NB4 (cell line): ENCODE measurements around the gene TRIM29.

Source experiments
- DNase-seq: peaks from one replicate; pipeline ENCODE4 v3.0.0; 2010; ENCODE audit warnings: low read depth
- H3K4me3 ChIP-seq: one replicate; pipeline ENCODE4 v1.5.1; 2011; ENCODE audit warnings: mild to moderate bottlenecking, low read depth, low read length, moderate library complexity
- MYC ChIP-seq: IDR thresholded peaks from 2 replicates; pipeline ENCODE4 v1.6.1; 2011; ENCODE audit warnings: low read depth, low read length
- POLR2A ChIP-seq: IDR thresholded peaks from 2 replicates; pipeline ENCODE4 v1.6.1; 2011; ENCODE audit warnings: mild to moderate bottlenecking; ENCODE audit not compliant: insufficient read length; ENCODE audit errors: extremely low read depth
- TF ChIP-seq, protein P1 (sequence below): IDR thresholded peaks from one replicate; pipeline ENCODE4 v1.5.1; 2012; ENCODE audit warnings: low read depth, low read length
- TF ChIP-seq, protein P2 (sequence below): IDR thresholded peaks from 2 replicates; pipeline ENCODE4 v1.6.1; 2011; ENCODE audit warnings: low read depth, low read length

Gene TRIM29

GRCh38 chr11:120127236-120127635 lies 10.7 kb downstream of the TRIM29 start:
- no peak overlapping the region for H3K4me3 ChIP-seq
- no peak for DNase-seq
- TF ChIP-seq, protein P1, sequence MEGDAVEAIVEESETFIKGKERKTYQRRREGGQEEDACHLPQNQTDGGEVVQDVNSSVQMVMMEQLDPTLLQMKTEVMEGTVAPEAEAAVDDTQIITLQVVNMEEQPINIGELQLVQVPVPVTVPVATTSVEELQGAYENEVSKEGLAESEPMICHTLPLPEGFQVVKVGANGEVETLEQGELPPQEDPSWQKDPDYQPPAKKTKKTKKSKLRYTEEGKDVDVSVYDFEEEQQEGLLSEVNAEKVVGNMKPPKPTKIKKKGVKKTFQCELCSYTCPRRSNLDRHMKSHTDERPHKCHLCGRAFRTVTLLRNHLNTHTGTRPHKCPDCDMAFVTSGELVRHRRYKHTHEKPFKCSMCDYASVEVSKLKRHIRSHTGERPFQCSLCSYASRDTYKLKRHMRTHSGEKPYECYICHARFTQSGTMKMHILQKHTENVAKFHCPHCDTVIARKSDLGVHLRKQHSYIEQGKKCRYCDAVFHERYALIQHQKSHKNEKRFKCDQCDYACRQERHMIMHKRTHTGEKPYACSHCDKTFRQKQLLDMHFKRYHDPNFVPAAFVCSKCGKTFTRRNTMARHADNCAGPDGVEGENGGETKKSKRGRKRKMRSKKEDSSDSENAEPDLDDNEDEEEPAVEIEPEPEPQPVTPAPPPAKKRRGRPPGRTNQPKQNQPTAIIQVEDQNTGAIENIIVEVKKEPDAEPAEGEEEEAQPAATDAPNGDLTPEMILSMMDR: no peak
- TF ChIP-seq POLR2A: no peak
- no peak for TF ChIP-seq MYC
- TF ChIP-seq, protein P2, sequence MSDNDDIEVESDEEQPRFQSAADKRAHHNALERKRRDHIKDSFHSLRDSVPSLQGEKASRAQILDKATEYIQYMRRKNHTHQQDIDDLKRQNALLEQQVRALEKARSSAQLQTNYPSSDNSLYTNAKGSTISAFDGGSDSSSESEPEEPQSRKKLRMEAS: no peak

GRCh38 chr11:120126620-120127019 lies 11.3 kb downstream of the TRIM29 start:
- no peak overlapping the region for H3K4me3 ChIP-seq
- no peak for TF ChIP-seq MYC
- TF ChIP-seq, protein P2: no peak
- TF ChIP-seq, protein P1: no peak
- DNase-seq: no peak

GRCh38 chr11:120125509-120125908 lies 12.4 kb downstream of the TRIM29 start:
- TF ChIP-seq, protein P1: no peak
- TF ChIP-seq MYC (no peak), POLR2A (no peak)
- TF ChIP-seq, protein P2: no peak
- no peak overlapping the region for H3K4me3 ChIP-seq
- DNase-seq: no peak

DNA sequence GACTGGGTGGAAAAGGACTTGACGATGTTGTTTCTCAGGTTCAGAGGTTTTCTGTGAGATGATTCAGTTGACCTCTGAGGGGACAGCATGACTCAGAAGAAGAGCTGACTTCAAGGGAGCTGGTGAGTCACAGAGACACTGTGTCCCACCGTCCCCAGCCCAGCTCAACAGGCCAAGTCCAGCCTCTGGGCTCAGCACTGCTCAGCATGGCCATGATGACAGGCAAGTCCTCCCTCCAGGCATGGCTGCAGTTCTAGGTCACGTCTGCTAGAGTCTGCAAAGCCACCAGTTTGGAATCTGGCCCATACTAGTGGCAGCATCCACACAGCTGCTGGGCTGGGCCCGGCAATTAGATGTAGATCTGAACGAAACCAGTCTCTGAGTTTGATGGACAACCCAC lies 12.9 kb downstream of the TRIM29 start:
- peak; percentile 46 for DNase-seq
- TF ChIP-seq, protein P2: no peak
- TF ChIP-seq, protein P1: no peak
- TF ChIP-seq POLR2A: no peak
- TF ChIP-seq MYC: no peak
- H3K4me3 ChIP-seq: no peak overlapping the region

DNA sequence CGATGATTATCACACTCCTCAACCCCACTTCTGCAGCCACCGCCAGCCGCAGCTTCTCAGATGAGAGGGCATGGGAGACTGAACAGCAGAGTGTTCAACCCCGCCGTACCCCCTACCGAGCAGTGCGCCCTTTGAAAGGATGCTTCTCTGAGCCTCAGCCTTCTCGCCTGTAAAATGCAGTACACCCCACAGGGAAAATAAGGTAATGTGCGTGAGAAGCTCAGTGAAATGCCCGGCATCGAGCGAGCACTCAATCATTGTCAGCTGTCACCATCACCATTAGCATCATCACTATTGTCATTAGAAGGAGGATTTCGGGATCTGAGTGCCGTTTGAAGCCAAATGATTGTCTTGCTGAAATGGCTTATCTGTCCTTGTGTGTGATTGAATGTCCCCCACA lies 13.6 kb downstream of the TRIM29 start:
- no peak overlapping the region for H3K4me3 ChIP-seq
- no peak for DNase-seq
- TF ChIP-seq MYC (no peak), POLR2A (no peak)
- TF ChIP-seq, protein P1: no peak
- TF ChIP-seq, protein P2: no peak

DNA sequence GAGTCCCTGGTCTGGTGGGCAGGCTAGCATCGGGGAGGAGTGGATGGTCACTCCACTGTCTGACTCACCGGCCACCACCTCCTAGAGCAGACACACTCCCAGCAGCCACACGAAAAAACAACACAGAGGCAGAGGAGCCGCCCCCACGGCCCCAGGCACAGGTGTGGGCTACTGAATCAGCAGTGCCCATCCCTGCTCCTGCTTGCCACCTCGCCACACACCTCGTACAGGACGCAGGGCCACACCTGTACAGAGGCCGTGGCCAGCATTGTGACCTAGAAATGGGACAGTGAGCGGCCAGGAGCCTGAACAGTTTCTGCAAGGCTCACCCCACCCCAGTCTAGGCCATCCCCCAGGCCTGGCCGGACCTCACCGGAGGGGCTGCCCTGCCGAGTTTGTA lies 14.0 kb downstream of the TRIM29 start:
- DNase-seq: no peak
- TF ChIP-seq, protein P2: no peak
- no peak for TF ChIP-seq POLR2A
- no peak for TF ChIP-seq MYC
- TF ChIP-seq, protein P1: no peak
- no peak overlapping the region for H3K4me3 ChIP-seq
